Stimulated activated CD8-positive, alpha-beta memory T cell treated with anti-CD3 and anti-CD28 coated beads, Interleukin-7, amount 100 ng/mL, for 24 hours (primary cell): ENCODE measurements around the gene VAMP1.

ENCODE experiments used
- DNase-seq: peaks from one replicate; pipeline ENCODE4 v3.0.0-alpha.2; 2020; ENCODE audit warnings: low read depth

VAMP1 gene

GRCh38 chr12:6425590-6426531 lies 44.6 kb downstream of the VAMP1 start:
- no peak for DNase-seq

DNA sequence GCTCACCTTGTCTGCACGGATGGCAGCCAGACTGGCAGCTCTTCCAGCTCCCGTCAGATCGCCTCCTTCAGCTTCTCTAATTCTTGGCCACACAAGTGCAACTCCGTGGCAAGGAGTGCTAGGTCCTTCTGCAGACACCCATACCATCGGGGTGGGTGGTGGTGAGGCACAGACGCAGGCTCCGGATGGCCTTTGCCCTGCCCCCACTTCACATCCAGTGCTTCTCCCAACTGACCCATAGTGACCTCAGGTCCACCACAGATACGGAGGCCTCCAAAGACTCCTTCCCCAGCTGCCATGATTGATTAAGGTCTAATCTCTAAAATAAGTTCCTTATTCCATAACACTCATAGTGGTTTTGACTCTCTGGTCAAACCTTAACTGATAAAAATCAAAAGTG lies 45.6 kb downstream of the VAMP1 start:
- DNase-seq, result no peak

DNA sequence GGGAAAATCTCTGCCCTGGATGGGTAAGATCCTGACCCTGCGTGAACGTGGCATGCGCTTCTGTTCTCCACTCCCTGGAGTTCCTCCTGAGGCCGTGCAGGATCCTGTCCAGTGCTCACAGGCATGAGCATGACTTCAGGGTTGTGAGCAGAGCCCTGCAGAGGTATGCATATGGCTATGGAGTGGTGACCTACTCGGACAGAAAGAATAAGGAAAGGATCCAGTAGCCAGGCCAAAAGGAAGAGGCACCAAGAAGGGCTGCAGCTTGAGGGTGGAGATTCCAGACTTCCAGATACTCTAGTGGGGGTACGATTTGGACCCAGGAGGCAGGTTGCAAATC lies 46.5 kb downstream of the VAMP1 start:
- no peak for DNase-seq

- no peak for DNase-seq
These were observed 47.0 kb downstream of the VAMP1 start for GRCh38 chr12:6423267-6424007.

DNA sequence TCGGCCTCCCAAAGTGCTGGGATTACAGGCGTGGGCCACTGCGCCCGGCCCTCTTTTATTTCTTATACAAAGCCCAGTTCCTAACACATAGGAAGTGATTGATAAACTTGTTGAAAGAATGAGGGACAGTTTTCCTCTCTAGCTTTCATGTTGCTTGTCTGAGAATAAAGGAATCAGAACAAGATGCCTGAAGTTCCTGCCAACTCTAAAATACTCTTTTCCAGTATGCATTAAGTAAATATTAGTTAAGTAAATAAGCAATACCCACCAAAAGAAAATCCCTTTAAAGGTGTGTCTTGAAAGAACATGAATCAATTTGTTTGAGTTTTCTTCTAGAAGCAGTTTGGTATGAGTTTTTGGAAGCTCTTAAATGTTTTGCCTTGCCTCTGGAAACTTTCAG lies 50.1 kb downstream of the VAMP1 start:
- no peak for DNase-seq

DNA sequence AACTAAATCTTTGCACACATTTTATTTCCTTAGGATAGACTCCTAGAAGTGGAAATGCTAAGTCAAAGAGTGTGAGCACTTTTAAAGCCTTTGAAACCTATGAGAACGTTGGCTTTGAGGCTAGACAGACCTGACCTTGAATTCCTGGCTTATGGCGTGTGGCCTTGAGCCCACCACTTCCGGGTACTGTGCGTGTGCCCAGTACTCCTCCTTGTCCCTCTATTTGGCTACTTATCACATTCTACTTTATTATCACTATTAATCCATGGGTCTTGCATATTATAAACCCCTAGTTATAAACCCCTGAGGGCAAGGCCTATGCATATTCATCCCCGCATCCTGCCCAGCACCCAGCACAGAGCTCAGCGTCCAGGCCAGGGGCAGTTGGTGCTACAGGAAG lies 51.7 kb downstream of the VAMP1 start:
- no peak for DNase-seq

DNA sequence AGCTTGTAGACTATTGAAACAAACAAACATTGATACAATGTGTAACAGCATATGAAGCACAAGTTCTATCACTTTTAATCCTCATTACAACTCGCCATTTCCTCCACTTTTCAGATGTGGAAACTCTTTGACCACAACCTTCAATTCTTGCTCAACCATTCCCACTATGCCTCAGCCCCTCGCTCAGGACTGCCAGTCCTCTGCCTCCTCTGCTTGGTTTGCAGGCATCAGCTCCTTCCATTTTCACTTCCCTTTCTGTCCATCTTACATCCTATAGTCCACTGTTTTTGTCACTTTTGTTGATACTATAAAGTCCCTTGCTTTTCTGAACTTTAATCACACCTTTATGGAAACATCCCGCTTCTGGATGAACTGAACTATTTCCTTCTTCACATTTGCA lies 53.9 kb downstream of the VAMP1 start:
- DNase-seq, result no peak
